Kidney epithelial cell (primary cell): Measurements from ENCODE around the gene RRP8. TPM values are rescaled to one million over a fixed set of nuclear protein-coding genes. Genes with fewer than 3 reads are reported as not detected.

Experiments
- DNase-seq: peaks from one replicate; pipeline ENCODE4 v3.0.0-alpha.2; 2010; ENCODE audit warnings: low read depth
- H3K27me3 ChIP-seq: 2 replicates; pipeline ENCODE4 v1.6.0; 2011; ENCODE audit warnings: low read length; ENCODE audit not compliant: control insufficient read depth, insufficient read depth
- H3K36me3 ChIP-seq: 2 replicates; pipeline ENCODE4 v1.5.1; 2011; ENCODE audit warnings: low read length; ENCODE audit not compliant: control insufficient read depth, insufficient read depth
- H3K4me3 ChIP-seq: 2 replicates; pipeline ENCODE4 v1.5.1; 2011; ENCODE audit warnings: low read depth, mild to moderate bottlenecking, control low read depth, low read length
- CTCF ChIP-seq: IDR thresholded peaks from 2 replicates; pipeline ENCODE4 v1.5.1; 2011; ENCODE audit warnings: mild to moderate bottlenecking, moderate library complexity, low read length, control low read depth, inconsistent platforms; ENCODE audit not compliant: insufficient read depth, poor library complexity, severe bottlenecking
- total RNA-seq: library from RNA; depleted of rRNA; stranded (reverse); fragments of >200 nt; gene quantifications from 2 replicates; pipeline ENCODE4 v1.2.3, GENCODE V29; 2015

RRP8 gene
- total RNA-seq, 1 donor from 2014 or later = 26.4 TPM

GRCh38 chr11:6630632-6631291, 27.3 kb upstream of the RRP8 start:
- no peak for DNase-seq
- TF ChIP-seq CTCF = no peak
- Histone ChIP-seq H3K4me3 (peak overlapping the region; percentile 14), H3K36me3 (no peaks in the 10 kb centered on the region), H3K27me3 (peaks cover 27% of the 10 kb centered on the region)

GRCh38 chr11:6629892-6630631, 26.6 kb upstream of the RRP8 start:
- Histone ChIP-seq H3K27me3 (peaks cover 27% of the 10 kb centered on the region), H3K4me3 (peak overlapping the region; percentile 14), H3K36me3 (no peaks in the 10 kb centered on the region)
- no peak for DNase-seq
- no peak for TF ChIP-seq CTCF

- DNase-seq = no peak
- H3K36me3 ChIP-seq = no peaks in the 10 kb centered on the region
- no peak overlapping the region for H3K4me3 ChIP-seq
- H3K27me3 ChIP-seq = peaks cover 27% of the 10 kb centered on the region
- no peak for TF ChIP-seq CTCF
These were observed 26.1 kb upstream of the RRP8 start for GRCh38 chr11:6629573-6629891.

- no peak for TF ChIP-seq CTCF
- Histone ChIP-seq H3K27me3 (peaks cover 27% of the 10 kb centered on the region), H3K36me3 (no peaks in the 10 kb centered on the region), H3K4me3 (no peak overlapping the region)
- DNase-seq = no peak
These were observed 25.1 kb upstream of the RRP8 start for GRCh38 chr11:6628526-6628925.

GRCh38 chr11:6627762-6628241, 24.4 kb upstream of the RRP8 start:
- Histone ChIP-seq H3K27me3 (peaks cover 27% of the 10 kb centered on the region), H3K4me3 (no peak overlapping the region), H3K36me3 (no peaks in the 10 kb centered on the region)
- DNase-seq = no peak
- no peak for TF ChIP-seq CTCF
